ENCODE results near the gene BFSP1.
A peak's percentile ranks its signal among the peaks of the same experiment; 100 is the strongest.

BFSP1 gene

DNA sequence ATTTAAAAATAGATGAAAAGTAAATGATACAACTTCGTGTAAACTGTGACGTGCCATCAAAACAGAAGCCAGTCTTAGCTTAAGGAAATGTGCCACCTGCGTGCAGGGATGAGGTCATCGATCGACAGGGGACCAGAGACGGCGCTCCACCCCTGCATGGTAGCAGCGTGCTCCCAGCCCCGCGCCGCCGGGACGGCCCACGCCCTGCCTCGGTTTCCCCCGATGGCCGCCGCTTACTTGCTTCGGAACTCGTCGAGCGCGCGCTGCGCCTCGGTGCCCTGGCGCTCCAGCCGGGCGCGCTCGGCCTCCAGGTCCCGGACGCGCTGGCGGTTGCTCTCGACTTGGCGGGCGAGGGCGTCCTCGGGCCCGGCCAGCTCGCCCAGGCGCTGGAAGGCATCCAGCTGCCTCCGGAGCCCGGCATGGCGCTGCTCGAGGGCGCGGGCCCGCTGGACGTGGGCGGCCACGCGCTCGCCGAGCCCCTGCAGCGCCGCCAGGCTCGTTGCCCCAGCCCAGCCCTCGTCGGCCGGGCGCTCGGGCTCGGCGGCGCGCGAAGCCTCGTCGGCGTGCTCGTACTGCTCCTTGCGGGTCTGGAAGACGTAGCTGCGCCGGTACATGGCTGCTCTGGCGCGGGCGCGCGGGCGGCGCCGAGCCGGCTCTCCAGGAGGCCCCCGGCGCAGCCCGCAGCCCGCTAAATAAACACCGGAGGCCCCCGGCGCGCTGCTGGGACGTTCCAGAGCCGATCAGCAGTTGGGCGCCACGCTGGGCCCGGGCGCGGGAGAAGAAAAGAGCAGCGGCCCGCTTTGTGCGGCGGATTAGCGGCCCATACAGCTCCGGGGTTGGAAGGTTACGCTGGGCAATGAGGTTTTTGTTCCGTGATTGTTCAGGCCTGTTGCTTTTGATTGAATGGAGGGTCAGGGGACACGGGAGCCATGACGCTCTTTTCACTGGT, at the start of gene BFSP1:
TSS of gene BFSP1 (minus strand) at position 664 of the 949 bp plus-strand sequence. CDS start at position 614, 50 bp downstream.
- DNase-seq (ENCODE audit: low read depth in 2 of 2, low spot score in 1 of 2): no peak

DNA sequence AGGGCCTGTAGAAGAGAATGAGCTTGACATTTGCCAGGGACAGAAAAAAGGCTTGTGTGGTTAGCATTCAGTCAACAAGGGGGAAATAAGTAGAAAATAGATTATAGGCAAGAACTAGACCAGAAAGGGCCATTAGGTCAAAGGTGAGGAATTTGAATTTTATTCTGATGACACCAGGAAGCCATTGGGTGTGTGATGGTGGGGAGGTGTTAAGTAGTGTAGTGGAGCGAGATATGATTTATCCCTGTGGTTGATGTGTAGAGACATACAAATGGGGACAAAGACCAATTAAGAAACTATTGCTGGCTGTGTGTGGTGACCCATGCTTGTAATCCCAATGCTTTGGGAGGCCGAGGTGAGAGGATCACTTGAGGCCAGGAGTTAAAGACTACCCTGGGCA, 49.7 kb upstream of the BFSP1 start:
- DNase-seq (ENCODE audit: low read depth in 2 of 2, low spot score in 1 of 2): no peak

DNA sequence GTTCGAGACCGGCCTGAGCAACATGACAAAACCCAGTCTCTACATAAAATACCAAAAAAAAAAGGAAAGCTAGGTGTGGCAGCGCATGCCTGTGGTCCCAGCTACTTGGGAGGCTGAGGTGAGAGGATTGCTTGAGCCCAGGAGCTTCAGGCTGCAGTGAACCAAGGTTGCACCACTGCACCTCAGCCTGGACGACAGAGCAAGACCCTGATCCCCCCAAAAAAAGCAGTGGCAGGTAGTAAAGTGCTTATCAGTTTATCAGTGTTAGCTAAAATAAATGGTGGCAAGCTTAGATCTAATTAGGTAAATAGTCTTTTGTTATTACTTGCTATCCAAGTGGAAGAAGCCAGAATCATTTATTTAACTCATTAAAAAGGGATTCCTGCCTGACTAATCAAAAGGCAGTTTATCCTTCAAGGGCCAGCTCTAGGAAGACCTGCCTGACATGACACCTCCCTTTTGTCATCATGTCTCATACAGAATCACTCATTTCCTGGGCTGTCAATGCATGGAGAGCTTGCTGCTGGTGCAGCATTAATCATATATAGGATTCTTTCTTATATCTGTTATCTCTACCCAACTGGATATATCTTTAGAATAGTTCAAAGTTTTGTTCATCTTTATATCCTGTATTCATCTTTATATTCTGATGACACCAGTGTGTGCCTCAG, 48.3 kb upstream of the BFSP1 start:
- no peak for DNase-seq (ENCODE audit: low read depth in 2 of 2, low spot score in 1 of 2)

DNA sequence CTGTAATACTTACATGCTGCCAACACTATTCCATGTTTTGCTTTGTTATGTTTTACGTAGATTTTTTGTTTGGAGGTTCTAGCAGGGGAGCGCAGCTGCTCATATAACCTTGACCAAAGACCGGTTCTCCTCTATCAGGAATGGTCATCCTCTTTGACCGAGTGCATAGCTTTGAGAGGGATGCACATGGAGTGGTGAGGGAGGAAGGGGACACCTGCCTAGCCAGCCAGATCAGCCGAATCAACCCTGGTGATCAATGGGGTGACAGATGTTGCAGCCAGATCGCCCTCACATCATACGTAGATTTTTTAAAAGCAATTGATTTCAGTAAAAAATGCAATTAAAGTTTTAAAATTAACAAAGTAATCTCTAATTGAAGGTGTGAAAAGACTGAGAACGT, 45.0 kb upstream of the BFSP1 start:
- no peak for DNase-seq (ENCODE audit: low read depth in 2 of 2, low spot score in 1 of 2)

DNA sequence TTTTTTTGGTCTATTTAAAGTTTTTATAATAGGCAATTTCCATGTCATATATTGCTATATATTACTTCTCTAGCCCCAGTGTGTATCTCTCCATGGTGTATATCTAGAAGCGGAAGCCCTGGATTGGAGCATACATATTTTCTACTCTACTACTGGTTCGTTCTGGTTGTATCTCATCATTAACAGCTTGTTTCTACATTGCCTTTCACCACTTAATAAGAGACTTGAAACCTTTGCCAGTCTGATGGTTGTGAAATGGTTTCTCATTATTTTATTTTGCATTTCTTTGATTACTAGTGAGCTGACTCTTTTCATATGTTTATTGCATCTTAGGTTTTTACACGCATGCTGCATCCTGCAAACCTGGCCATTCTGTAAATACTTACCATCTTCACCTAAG, 42.3 kb upstream of the BFSP1 start:
- DNase-seq (ENCODE audit: low read depth in 2 of 2, low spot score in 1 of 2): no peak

DNA sequence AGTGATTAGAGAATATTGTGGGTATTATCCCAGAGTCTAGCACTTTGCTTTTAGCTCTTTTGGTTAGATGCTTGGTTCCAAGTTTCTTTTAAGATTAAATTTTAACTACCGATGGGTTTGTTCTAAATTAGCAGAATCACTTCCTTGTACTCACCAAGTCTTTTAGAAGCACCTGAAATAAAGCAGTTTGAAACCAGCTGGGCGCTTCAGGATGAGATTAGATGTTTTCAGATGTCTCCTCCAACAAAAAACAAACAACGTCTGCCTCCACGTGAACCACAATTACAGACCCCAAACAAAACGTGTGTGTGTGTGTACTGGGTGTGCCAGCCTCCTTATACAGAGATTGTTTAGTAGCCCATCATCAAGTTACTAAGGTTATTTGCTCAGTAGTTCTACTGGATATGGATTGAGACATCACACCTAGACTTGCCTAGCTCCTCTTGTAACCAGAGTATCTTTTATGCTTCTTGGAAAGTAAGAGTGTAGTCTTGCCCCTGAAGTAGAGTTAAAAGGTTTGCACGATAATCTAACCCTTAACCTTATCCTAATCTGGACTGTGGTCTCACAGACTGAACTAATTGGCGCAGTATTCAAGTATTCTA, 41.0 kb upstream of the BFSP1 start:
- no peak for DNase-seq (ENCODE audit: low read depth in 2 of 2, low spot score in 1 of 2)

DNA sequence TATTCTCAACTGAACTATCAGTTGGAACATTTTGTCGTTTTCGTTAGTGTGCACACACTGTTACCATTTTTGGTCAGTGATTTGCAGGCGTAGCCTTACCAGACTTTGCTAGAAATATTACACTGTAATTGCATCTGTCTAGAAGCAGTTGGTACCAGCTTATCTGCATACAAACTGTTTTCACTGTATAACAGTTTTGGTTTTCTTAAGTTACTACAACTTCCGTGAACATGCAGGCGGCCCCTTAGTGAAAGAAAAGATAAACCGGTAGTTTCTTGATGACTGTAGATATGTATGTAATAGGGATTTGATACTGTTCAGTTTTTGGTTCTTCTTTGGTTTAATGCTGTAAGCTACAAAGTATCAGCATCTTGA, 40.0 kb upstream of the BFSP1 start:
- no peak for DNase-seq (ENCODE audit: low read depth in 2 of 2, low spot score in 1 of 2)

DNA sequence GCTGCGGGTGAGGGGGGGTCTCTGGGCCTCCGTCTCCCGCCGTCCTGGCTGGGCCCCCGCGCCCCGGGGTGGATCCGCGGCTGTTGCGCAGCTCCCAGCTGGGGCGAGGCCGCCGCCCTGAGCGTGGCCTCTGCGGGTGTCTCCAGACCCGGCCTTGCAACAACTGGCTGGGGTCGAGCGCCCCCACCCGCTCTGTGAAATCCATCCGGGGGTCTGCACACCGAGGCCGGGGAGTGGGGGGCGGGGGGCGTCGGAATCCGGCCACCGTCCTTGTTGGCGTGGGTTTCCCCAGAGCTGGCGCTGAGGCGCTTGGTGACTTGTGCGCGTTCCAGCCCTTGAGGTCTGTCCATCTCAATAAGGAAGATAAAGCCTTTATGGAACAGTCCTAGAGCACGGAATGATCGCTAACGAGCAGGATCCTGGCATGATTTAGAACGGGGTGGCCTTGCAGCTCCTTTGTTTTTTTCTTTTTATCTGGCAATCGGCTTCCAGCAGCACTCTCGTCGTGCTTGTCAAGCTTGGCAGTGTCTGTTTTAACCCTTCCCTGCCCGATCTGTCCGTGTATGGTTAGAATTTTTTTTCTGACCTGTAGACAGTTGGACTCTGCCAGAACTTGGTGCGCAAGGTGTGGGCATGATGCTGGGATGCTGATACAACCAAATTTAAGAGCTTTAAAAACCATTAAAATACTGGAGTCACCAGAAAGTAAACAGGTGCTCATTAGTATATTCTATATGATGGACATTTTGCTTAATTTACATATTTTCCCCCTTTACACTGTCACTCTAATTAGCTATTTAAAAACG, 39.4 kb upstream of the BFSP1 start:
- no peak for DNase-seq (ENCODE audit: low read depth in 2 of 2, low spot score in 1 of 2)

DNA sequence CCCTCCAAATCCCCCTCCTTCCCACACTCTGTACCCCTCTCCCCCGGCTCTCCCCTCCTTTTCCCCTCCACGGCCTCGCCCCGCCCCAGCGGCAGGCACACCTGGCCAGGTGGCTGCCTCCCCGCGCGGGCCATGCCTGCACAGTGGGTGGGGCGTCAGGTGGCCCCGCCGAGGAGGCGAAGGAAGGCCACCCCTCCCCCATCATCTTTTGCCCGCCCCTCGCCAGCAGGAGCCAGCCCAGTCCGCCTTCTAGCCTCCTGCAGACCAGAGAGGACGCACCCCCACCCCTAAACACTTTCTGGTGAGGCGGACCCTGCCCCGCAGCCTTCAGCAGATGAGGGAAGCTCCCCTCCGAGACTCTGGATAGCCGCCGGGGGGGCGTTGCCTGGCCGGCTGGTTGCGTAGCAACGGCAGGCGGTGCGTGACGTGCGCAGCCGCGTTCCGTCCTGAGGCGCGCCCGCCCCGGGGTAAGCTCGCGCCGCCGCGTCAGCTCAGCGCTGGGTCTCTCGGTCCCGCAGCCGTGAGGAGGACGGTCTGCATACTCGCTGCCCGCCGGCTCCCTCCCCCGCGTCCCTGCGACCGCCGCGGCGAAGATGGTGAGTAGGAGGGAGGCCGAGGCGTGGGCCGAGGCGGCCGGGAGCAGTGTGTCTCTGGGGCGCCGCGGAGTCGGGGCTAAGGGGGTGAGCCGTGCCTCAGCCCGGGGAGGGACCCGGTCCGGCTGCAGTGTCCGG, 38.6 kb upstream of the BFSP1 start, which contains the start of gene DSTN:
TSS of gene DSTN (plus strand) at position 460 of the 731 bp plus-strand sequence. CDS start at position 594, 134 bp downstream.
- peak; percentile 68 to 71 for DNase-seq (ENCODE audit: low read depth in 2 of 2, low spot score in 1 of 2)

DNA sequence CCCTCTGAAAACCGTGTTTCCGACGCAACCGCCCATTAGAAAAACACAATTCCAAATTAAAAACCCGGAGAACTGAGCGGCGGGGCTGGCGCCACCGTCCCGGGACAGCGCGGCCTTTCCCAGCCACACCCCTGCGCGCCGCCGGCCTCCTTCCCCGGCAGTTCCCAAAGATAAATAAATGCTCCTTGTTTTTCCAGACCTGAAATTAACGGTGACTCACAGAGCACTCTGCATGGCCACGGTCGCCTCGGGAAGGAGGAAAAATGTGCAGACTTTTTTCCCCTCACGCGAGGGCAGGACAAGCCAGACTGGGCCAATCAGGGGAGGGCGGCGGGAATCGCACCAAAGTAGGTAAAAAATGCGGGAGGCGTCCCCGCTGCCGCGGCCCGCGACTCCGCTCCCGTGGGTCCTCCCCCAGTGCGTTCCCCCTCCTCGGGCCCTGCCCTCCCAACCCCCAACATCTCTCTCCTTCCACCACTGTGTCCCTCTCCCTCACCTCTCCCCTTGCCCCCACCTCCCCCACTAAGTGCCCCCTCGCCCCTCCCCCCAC, 37.9 kb upstream of the BFSP1 start:
- DNase-seq (ENCODE audit: low read depth in 2 of 2, low spot score in 1 of 2): no peak

DNA sequence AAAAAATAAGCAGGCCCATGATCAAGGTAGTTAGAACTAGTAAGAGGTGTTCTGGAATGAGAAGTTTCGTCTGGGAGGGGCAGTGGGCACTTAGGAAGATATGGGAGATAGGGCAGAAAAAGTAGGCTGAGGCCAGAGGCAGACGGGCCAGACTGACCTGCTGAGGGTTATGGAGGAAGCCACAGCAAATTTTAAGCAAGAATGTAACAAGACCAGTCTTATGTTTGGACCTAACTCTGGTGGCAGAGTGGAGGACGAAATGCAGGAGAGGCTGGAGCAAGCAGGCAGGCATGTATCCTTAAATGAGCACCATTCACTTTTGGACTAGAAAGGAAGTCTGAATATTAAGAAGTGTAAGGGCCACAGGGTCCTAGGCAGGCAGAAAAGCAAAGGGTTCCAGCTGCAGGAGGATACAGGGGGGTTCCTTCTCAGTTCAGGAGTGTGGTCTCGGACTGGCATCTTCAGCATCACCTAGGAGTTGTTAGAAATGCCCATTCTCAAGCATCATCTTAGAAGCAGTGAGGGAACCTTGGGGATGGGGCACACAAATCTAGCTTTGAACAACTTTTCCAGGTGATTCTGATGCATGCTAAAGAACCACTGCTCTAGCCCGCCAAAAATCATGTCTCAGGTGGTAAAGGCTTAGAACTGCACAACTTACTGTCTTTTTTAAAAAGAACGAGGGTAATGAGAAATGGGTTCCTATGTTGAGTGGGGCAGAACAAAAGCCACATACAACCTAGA, 37.0 kb upstream of the BFSP1 start:
- no peak for DNase-seq (ENCODE audit: low read depth in 2 of 2, low spot score in 1 of 2)

DNA sequence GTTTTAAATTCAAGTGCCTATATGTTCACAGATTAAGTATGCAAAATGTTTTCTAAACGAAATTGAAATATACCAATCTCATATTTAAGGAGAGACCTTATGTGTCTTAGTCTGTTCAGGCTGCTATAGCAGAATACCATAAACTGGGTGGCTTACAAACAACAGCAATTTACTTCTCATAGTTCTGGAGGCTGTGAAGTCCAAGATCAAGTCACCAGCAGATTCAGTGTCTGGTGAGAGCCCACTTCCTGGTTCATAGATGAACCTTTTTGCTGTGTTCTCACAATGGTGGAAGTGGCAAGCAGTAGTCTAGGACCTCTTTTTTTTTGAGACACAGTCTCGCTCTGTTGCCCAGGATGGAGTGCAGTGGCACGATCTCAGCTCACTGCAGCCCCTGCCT, 35.2 kb upstream of the BFSP1 start:
- DNase-seq (ENCODE audit: low read depth in 2 of 2, low spot score in 1 of 2): no peak

DNA sequence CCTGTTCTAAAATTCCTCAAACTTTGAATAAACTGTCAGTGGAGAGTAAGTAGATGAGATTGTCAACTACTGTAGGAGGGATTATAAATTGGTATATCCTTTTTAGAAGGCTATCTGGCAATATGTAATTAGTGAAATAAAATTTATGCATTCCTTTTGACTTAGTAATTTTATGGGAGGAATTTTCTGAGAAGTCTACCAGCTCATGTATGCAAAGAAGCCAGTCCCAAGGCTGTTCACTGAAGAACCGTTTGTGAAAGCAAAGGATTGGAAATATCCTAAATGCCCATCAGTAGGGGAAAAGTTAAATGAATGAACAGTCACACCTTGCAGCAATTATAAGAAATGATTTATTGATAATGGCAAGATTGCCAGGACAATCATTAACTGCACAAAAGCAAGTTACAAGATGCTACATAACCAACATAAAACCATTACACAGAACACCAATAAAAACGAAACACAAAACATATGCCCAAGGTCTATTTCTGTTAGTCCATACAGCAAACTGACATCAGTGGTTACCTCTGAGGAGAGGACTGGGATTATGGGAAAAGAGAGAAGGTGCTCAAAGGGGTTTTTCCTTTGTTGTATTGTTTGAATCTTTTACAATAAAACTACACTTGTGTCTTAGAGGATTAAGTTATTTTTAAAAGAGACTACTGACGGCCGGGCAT, 34.1 kb upstream of the BFSP1 start:
- no peak for DNase-seq (ENCODE audit: low read depth in 2 of 2, low spot score in 1 of 2)

DNA sequence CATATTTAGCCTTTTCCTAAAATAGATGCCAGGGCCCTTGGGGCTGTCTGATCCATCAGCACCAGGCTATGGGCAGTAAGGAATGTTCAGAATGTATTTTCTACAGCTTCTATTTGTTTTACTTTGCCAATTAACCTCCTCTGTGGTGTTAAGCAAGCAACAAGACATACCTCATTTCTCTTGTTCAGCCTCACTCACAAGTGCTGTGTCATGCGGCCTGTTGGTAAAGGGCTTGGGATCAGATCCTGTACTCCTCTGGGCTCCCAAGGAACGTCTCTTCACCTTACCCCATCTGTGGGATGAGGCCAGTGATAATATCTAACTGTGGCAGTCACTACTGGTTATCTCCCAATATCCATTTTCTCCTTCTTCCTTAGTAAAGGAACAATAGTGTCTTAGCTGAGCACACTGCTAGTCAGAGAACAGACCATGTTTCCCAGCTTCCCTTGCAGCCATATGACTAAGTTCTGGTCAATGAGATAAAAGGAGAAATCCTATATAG, 31.7 kb upstream of the BFSP1 start:
- no peak for DNase-seq (ENCODE audit: low read depth in 2 of 2, low spot score in 1 of 2)

DNA sequence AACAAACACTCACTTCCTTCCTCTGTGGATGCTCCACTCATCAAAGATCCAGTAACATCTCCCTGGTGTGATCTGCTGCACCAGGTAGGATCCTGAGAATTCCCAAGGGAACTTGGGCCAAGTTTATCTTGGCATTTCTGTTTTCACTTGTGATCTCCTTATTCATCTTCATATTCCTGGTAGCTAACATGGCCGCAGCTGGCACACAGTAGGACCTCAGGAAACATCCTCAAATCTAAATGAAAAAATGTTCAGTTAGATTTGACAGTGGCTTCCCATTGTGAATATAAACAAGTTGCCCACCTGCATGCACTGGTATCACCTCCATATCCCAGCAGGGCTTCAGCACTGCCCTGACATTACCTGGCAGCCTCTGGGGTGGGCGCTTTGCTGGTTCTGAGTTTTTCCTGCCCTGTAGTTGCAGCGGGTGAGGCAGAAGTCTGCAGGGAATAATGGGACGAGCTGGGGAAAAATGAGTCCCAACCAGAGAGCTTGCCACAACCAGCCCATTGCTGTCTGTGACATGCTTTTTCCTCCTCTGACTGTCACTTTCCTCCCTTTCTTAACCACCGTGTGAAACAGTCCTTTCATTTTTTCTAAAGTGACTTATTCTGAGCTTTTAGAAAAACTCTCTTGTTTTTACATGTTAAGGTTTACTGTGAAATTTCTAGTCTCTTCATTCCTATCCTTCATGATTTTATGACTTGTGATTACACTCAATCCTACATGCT, 29.3 kb upstream of the BFSP1 start:
- DNase-seq (ENCODE audit: low read depth in 2 of 2, low spot score in 1 of 2): no peak

DNA sequence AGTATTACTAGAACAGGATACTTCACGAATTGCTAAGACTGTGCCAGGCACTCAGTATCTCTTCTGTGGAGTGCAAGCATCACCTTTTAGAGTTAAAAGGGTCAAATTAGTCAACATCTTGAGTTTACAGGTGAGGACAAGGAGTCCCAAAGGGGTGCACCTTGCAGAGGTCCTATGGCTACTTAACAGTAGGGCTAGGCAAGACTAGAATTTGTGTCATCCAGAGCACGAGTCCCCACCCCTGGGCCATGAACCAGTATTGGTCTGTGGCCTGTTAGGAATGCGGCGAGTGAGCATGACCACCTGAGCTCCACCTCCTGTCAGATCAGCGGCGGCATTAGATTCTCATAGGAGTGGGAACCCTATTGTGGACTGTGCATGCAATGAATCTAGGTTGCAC, 28.2 kb upstream of the BFSP1 start:
- no peak for DNase-seq (ENCODE audit: low read depth in 2 of 2, low spot score in 1 of 2)

DNA sequence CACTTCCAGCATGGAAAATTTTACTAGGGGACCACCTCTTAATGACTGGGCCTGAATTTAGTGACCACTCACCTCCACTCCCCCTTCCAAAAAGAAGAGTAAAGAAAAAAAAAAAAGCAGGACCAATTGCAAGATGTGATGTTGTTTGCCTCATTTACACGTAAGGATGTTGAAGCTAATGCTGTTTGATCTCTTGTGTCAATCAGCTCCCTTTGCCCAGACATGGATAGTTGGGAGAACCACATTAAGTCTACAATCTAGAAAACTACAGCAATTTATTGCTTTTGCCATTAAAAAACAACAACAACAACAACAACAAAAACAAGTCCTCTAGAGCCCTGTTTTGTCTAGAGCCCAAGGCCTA, 27.7 kb upstream of the BFSP1 start:
- no peak for DNase-seq (ENCODE audit: low read depth in 2 of 2, low spot score in 1 of 2)
